HepG2 (cell line): ENCODE data around the gene IL27RA. TPM values are rescaled to one million over a fixed set of nuclear protein-coding genes. Genes with fewer than 3 reads are reported as not detected.

Experiments used
- EHMT2 ChIP-seq: fragments of 200-600 bp; sonication (generic); IDR thresholded peaks from 2 replicates; pipeline ENCODE4 v1.7.0; 2017; ENCODE audit warnings: antibody characterized with exemption, low read depth, low read length, borderline replicate concordance
- EP300 ChIP-seq, 3 experiments: sonication (generic) in 1 of 3; formaldehyde crosslinking in 1 of 3; IDR thresholded peaks; 2 replicates each; pipeline versions ENCODE4 v1.5.1 to v1.6.1; 2011 to 2020; ENCODE audit warnings: low read depth in 2 of 3, low read length in 2 of 3, borderline replicate concordance in 1 of 3, improper control_type of control experiment in 1 of 3, mild to moderate bottlenecking in 1 of 3, missing genetic modification reagents in 1 of 3, moderate library complexity in 1 of 3
- IKZF5 ChIP-seq: IDR thresholded peaks from 2 replicates; pipeline ENCODE4 v1.6.1; 2018; ENCODE audit warnings: missing genetic modification reagents, mild to moderate bottlenecking, missing compliant biosample characterization
- MEIS1 ChIP-seq: sonication (generic); formaldehyde crosslinking; IDR thresholded peaks from 2 replicates; pipeline ENCODE4 v1.9.0; 2021; ENCODE audit warnings: mild to moderate bottlenecking, missing genetic modification reagents, moderate library complexity, borderline replicate concordance
- MIER2 ChIP-seq: IDR thresholded peaks from 2 replicates; pipeline ENCODE4 v1.6.1; 2016; ENCODE audit warnings: missing biosample characterization, missing genetic modification reagents
- NR2F2 ChIP-seq: IDR thresholded peaks from 2 replicates; pipeline ENCODE4 v1.6.1; 2012; ENCODE audit warnings: low read depth, inconsistent platforms, borderline replicate concordance
- PHF8 ChIP-seq: sonication (generic); formaldehyde crosslinking; IDR thresholded peaks from 2 replicates; pipeline ENCODE4 v1.5.0; 2020; ENCODE audit warnings: missing genetic modification reagents
- RARA ChIP-seq: IDR thresholded peaks from 2 replicates; pipeline ENCODE4 v1.6.1; 2016; ENCODE audit warnings: missing genetic modification reagents, missing compliant biosample characterization
- SETDB1 ChIP-seq: sonication (generic); formaldehyde crosslinking; IDR thresholded peaks from 2 replicates; pipeline ENCODE4 v1.5.1; 2020; ENCODE audit warnings: missing genetic modification reagents, mild to moderate bottlenecking, borderline replicate concordance
- SKIL ChIP-seq: sonication (generic); formaldehyde crosslinking; IDR thresholded peaks from 2 replicates; pipeline ENCODE4 v1.8.0; 2022; ENCODE audit warnings: missing genetic modification reagents, mild to moderate bottlenecking, moderate library complexity, borderline replicate concordance
- SNAPC5 ChIP-seq: sonication (generic); formaldehyde crosslinking; IDR thresholded peaks from 2 replicates; pipeline ENCODE4 v1.8.1; 2023; ENCODE audit warnings: mild to moderate bottlenecking, missing genetic modification reagents, borderline replicate concordance
- ZHX2 ChIP-seq, 2 experiments: sonication (generic) in 1 of 2; formaldehyde crosslinking in 1 of 2; IDR thresholded peaks; 2 replicates each; pipeline versions ENCODE4 v1.6.1 to v1.9.0; 2014 to 2022; ENCODE audit warnings: antibody characterized with exemption in 1 of 2, borderline replicate concordance in 1 of 2, inconsistent platforms in 1 of 2, low read depth in 1 of 2, missing genetic modification reagents in 1 of 2
- ZMAT5 ChIP-seq: sonication (generic); formaldehyde crosslinking; IDR thresholded peaks from 2 replicates; pipeline ENCODE4 v1.5.0; 2020; ENCODE audit warnings: mild to moderate bottlenecking, low read depth, missing genetic modification reagents, borderline replicate concordance
- ZNF180 ChIP-seq: sonication (generic); formaldehyde crosslinking; IDR thresholded peaks from 2 replicates; pipeline ENCODE4 v1.4.0; 2020; ENCODE audit warnings: low read depth, missing genetic modification reagents, borderline replicate concordance
- ZNF3 ChIP-seq: IDR thresholded peaks from 2 replicates; pipeline ENCODE4 v1.7.0; 2017; ENCODE audit warnings: inconsistent platforms
- ZNF337 ChIP-seq: sonication (generic); formaldehyde crosslinking; IDR thresholded peaks from 2 replicates; pipeline ENCODE4 v1.5.1; 2020; ENCODE audit warnings: missing genetic modification reagents, low read depth, mild to moderate bottlenecking, borderline replicate concordance
- ZNF605 ChIP-seq: sonication (generic); formaldehyde crosslinking; IDR thresholded peaks from 2 replicates; pipeline ENCODE4 v1.8.0; 2022; ENCODE audit warnings: mild to moderate bottlenecking, missing genetic modification reagents
- polyA plus RNA-seq, 8 experiments: library from polyadenylated mRNA; depleted of rRNA in 3 of 8; stranded (reverse) in 7 of 8; unstranded in 1 of 8; fragments of >200 nt; fragmentation: Illumina TruSeq in 4 of 8; extraction: Trizol in 4 of 8; gene quantifications; 2 replicates each; pipeline versions ENCODE4 v1.2.1 to v1.2.3, GENCODE V29; 2011 to 2016; ENCODE audit warnings: low read depth in 4 of 8, missing spikeins in 1 of 8, mixed read lengths in 1 of 8; ENCODE audit not compliant: insufficient read depth in 1 of 8
- total RNA-seq, 5 experiments: library from RNA; depleted of rRNA; stranded (reverse); fragments of >200 nt; fragmentation: Illumina TruSeq; extraction: Trizol; gene quantifications; 2 replicates each; pipeline ENCODE4 v1.2.3, GENCODE V29; 2016; ENCODE audit warnings: low read depth in 1 of 5

Gene IL27RA
- total and polyA plus RNA-seq, 2 of the 13 experiments (the other 11 are each of a cell fraction or from before 2014, with no cell fraction given), result 3.5 to 8.1 TPM

GRCh38 chr19:14080887-14081796 lies 49.6 kb downstream of the IL27RA start (continued):
- peak; percentile 61; the same call in 1 of the 2 replicates for TF ChIP-seq ZHX2 (IDR thresholded peaks at IDR 0.05; ENCODE audit: low read depth)
- TF ChIP-seq ZHX2 (CRISPR knock-in tag; IDR thresholded peaks at IDR 0.05; ENCODE audit: borderline replicate concordance), result no peak
- TF ChIP-seq MEIS1 (CRISPR knock-in tag), result peak; percentile 35; the same call in 1 of the 2 replicates
- no peak for TF ChIP-seq SNAPC5 (CRISPR knock-in tag)
- TF ChIP-seq MIER2 (CRISPR knock-in tag), result peak; percentile 51; the same call in 1 of the 2 replicates
- TF ChIP-seq PHF8 (CRISPR knock-in tag), result peak; percentile 82
- TF ChIP-seq EP300 (IDR thresholded peaks at IDR 0.05; ENCODE audit: low read depth in 2 of 2, low read length in 2 of 2), result no peak
- TF ChIP-seq EP300 (CRISPR knock-in tag; IDR thresholded peaks at IDR 0.05; ENCODE audit: borderline replicate concordance), result peak; percentile 45; the same call in 1 of the 2 replicates
- TF ChIP-seq ZNF3 (CRISPR knock-in tag), result no peak
- TF ChIP-seq ZNF605 (CRISPR knock-in tag), result peak; percentile 10; the same call in 1 of the 2 replicates
- no peak for TF ChIP-seq SETDB1 (CRISPR knock-in tag)
- TF ChIP-seq ZMAT5 (CRISPR knock-in tag), result no peak
- TF ChIP-seq IKZF5 (CRISPR knock-in tag), result peak; percentile 83
- no peak for TF ChIP-seq EHMT2
- TF ChIP-seq ZNF180 (CRISPR knock-in tag), result no peak
- TF ChIP-seq SKIL, result no peak
- TF ChIP-seq RARA (CRISPR knock-in tag), result no peak
- no peak for TF ChIP-seq ZNF337 (CRISPR knock-in tag)
- no peak for TF ChIP-seq NR2F2
